ENCODE measurements around the gene BTBD9. TPM values are rescaled to one million over a fixed set of nuclear protein-coding genes. Genes with fewer than 3 reads are reported as not detected.
A peak's percentile ranks its signal among the peaks of the same experiment; 100 is the strongest.

Gene BTBD9
- total RNA-seq, 1 donor from 2014 or later, result 10.3 TPM

DNA sequence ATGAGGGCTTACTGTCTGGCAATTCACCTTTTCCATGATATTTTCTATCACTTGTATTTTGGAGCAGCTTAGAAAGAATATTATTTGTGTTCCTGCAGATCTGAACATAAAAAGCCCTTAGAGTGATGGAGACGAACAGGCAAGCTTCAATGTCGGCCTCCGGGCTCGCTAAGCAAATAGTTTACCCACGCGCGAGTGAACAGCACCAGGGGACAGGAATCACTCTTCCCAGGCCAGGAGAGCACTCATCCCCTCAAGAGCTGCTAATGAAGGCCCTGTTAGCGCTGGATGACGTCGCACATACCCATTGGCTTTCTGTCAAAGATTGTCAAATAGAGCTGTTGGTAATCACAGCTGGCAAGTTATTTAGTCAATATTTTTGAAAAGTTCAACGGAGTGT, 424.5 kb downstream of the BTBD9 start:
- Histone ChIP-seq H3K4me2 (ENCODE audit: low read length) (no peak overlapping the region), H2AFZ (ENCODE audit: low read depth, low read length) (no peak overlapping the region), H3K9me3 (ENCODE audit: insufficient read depth, low read depth, low read length) (no peaks in the 10 kb centered on the region), H3K9ac (ENCODE audit: low read length) (no peak overlapping the region), H3K4me1 (ENCODE audit: insufficient read depth, low read length) (no peaks in the 10 kb centered on the region), H3K36me3 (ENCODE audit: insufficient read depth, low read length) (no peaks in the 10 kb centered on the region), H3K27me3 (ENCODE audit: insufficient read depth, low read length) (no peaks in the 10 kb centered on the region), H3K4me3 (ENCODE audit: insufficient read depth, low read depth, low read length) (no peak overlapping the region), H4K20me1 (ENCODE audit: insufficient read depth, low read length) (no peaks in the 10 kb centered on the region), H3K79me2 (ENCODE audit: insufficient read depth, low read length) (no peaks in the 10 kb centered on the region), H3K27ac (ENCODE audit: low read depth, low read length) (no peak overlapping the region)
- peaks cover 2% of the 10 kb centered on the region for H3K36me3 Mint-ChIP-seq (ENCODE audit: low read depth, unreplicated experiment)
- DNase-seq (ENCODE audit: low read depth), result no peak
- H3K4me1 Mint-ChIP-seq (ENCODE audit: low read depth, unreplicated experiment), result peaks cover 7% of the 10 kb centered on the region
- H3K9me3 Mint-ChIP-seq (ENCODE audit: unreplicated experiment), result no peaks in the 10 kb centered on the region
- TF ChIP-seq, protein P1, sequence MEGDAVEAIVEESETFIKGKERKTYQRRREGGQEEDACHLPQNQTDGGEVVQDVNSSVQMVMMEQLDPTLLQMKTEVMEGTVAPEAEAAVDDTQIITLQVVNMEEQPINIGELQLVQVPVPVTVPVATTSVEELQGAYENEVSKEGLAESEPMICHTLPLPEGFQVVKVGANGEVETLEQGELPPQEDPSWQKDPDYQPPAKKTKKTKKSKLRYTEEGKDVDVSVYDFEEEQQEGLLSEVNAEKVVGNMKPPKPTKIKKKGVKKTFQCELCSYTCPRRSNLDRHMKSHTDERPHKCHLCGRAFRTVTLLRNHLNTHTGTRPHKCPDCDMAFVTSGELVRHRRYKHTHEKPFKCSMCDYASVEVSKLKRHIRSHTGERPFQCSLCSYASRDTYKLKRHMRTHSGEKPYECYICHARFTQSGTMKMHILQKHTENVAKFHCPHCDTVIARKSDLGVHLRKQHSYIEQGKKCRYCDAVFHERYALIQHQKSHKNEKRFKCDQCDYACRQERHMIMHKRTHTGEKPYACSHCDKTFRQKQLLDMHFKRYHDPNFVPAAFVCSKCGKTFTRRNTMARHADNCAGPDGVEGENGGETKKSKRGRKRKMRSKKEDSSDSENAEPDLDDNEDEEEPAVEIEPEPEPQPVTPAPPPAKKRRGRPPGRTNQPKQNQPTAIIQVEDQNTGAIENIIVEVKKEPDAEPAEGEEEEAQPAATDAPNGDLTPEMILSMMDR (IDR thresholded peaks at IDR 0.05; ENCODE audit: insufficient read depth, low read depth, low read length), result no peak
- TF ChIP-seq EZH2 (IDR thresholded peaks at IDR 0.05; ENCODE audit: insufficient read depth, low read length), result no peak
- no peak overlapping the region for H3K27ac Mint-ChIP-seq (ENCODE audit: unreplicated experiment)
- no peaks in the 10 kb centered on the region for H3K27me3 Mint-ChIP-seq (ENCODE audit: low read depth, unreplicated experiment)
- no peak for FAIRE-seq
- no peak overlapping the region for H3K4me3 Mint-ChIP-seq (ENCODE audit: unreplicated experiment)

DNA sequence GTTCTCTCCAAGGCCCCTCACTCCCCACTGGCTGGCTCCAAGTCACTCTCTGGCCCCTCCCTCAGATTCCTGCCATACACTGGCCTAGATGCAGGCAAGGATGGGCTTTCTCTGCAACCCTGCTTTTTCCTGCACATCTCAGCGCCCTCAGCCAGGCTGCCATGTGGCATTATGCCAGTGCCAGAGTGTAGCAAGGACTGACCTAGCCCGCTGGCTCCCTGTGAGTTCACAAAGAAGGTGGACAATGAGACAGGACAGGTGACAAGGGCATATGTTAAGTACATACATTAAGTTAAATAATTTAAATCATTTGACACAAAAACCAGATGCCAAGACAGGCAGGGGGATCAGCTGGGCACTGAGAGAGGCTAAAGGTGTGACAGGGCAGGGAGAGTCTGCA, 425.6 kb downstream of the BTBD9 start:
- no peaks in the 10 kb centered on the region for H4K20me1 ChIP-seq (ENCODE audit: insufficient read depth, low read length)
- H2AFZ ChIP-seq (ENCODE audit: low read depth, low read length), result no peak overlapping the region
- H3K4me3 Mint-ChIP-seq (ENCODE audit: unreplicated experiment), result no peak overlapping the region
- H3K79me2 ChIP-seq (ENCODE audit: insufficient read depth, low read length), result no peaks in the 10 kb centered on the region
- no peak for DNase-seq (ENCODE audit: low read depth)
- H3K9me3 Mint-ChIP-seq (ENCODE audit: unreplicated experiment), result no peaks in the 10 kb centered on the region
- peaks cover 2% of the 10 kb centered on the region for H3K36me3 Mint-ChIP-seq (ENCODE audit: low read depth, unreplicated experiment)
- H3K9me3 ChIP-seq (ENCODE audit: insufficient read depth, low read depth, low read length), result no peaks in the 10 kb centered on the region
- TF ChIP-seq, protein P1 (IDR thresholded peaks at IDR 0.05; ENCODE audit: insufficient read depth, low read depth, low read length), result no peak
- no peak for TF ChIP-seq EZH2 (IDR thresholded peaks at IDR 0.05; ENCODE audit: insufficient read depth, low read length)
- no peak overlapping the region for H3K9ac ChIP-seq (ENCODE audit: low read length)
- no peak overlapping the region for H3K4me3 ChIP-seq (ENCODE audit: insufficient read depth, low read depth, low read length)
- H3K4me1 ChIP-seq (ENCODE audit: insufficient read depth, low read length), result no peaks in the 10 kb centered on the region
- H3K27ac ChIP-seq (ENCODE audit: low read depth, low read length), result no peak overlapping the region
- peaks cover 8% of the 10 kb centered on the region for H3K4me1 Mint-ChIP-seq (ENCODE audit: low read depth, unreplicated experiment)
- H3K36me3 ChIP-seq (ENCODE audit: insufficient read depth, low read length), result no peaks in the 10 kb centered on the region
- no peak overlapping the region for H3K4me2 ChIP-seq (ENCODE audit: low read length)
- no peaks in the 10 kb centered on the region for H3K27me3 Mint-ChIP-seq (ENCODE audit: low read depth, unreplicated experiment)
- FAIRE-seq, result no peak
- no peaks in the 10 kb centered on the region for H3K27me3 ChIP-seq (ENCODE audit: insufficient read depth, low read length)
- H3K27ac Mint-ChIP-seq (ENCODE audit: unreplicated experiment), result no peak overlapping the region

DNA sequence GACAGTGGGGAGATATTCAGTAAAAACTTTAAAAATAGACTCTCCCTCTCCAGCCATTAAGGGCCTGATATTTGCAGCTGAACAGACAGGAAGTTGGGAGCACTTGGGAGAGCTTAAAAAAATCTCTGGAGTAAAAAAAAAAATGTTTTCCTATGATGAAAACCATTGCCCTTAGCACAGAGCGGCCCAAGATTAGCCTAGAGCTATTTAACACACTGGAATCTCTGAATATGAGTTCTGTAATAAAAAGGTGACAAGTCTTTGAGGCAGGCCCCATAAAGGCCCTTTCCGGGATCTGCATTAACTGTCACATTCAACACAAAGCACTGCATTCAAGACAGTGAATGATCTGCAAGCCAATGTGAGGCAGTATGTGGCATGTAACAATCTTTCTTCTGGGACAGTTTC, 426.5 kb downstream of the BTBD9 start:
- peak overlapping the region; percentile 25 for H3K4me2 ChIP-seq (ENCODE audit: low read length)
- no peak overlapping the region for H3K9ac ChIP-seq (ENCODE audit: low read length)
- H3K4me3 ChIP-seq (ENCODE audit: insufficient read depth, low read depth, low read length), result no peak overlapping the region
- no peaks in the 10 kb centered on the region for H4K20me1 ChIP-seq (ENCODE audit: insufficient read depth, low read length)
- Mint-ChIP-seq H3K9me3 (ENCODE audit: unreplicated experiment) (no peaks in the 10 kb centered on the region), H3K4me3 (ENCODE audit: unreplicated experiment) (no peak overlapping the region), H3K27ac (ENCODE audit: unreplicated experiment) (no peak overlapping the region), H3K27me3 (ENCODE audit: low read depth, unreplicated experiment) (no peaks in the 10 kb centered on the region), H3K4me1 (ENCODE audit: low read depth, unreplicated experiment) (peaks cover 10% of the 10 kb centered on the region), H3K36me3 (ENCODE audit: low read depth, unreplicated experiment) (peaks cover 2% of the 10 kb centered on the region)
- no peaks in the 10 kb centered on the region for H3K36me3 ChIP-seq (ENCODE audit: insufficient read depth, low read length)
- no peaks in the 10 kb centered on the region for H3K27me3 ChIP-seq (ENCODE audit: insufficient read depth, low read length)
- H3K79me2 ChIP-seq (ENCODE audit: insufficient read depth, low read length), result no peaks in the 10 kb centered on the region
- DNase-seq (ENCODE audit: low read depth), result no peak
- no peaks in the 10 kb centered on the region for H3K4me1 ChIP-seq (ENCODE audit: insufficient read depth, low read length)
- H3K9me3 ChIP-seq (ENCODE audit: insufficient read depth, low read depth, low read length), result no peaks in the 10 kb centered on the region
- no peak for FAIRE-seq
- TF ChIP-seq EZH2 (IDR thresholded peaks at IDR 0.05; ENCODE audit: insufficient read depth, low read length), result no peak
- TF ChIP-seq, protein P1 (IDR thresholded peaks at IDR 0.05; ENCODE audit: insufficient read depth, low read depth, low read length), result no peak
- no peak overlapping the region for H3K27ac ChIP-seq (ENCODE audit: low read depth, low read length)
- H2AFZ ChIP-seq (ENCODE audit: low read depth, low read length), result no peak overlapping the region
